Choroid plexus epithelial cell (primary cell): ENCODE measurements around the gene HSD11B1.
A peak's percentile ranks its signal among the peaks of the same experiment; 100 is the strongest.

Source experiments
- DNase-seq: peaks from one replicate; pipeline ENCODE4 v3.0.0-alpha.2; 2010; ENCODE audit warnings: low read depth
- H3K4me3 ChIP-seq: 2 replicates; pipeline ENCODE4 v1.5.1; 2011; ENCODE audit warnings: low read depth, mild to moderate bottlenecking, control low read depth, low read length, moderate library complexity
- CTCF ChIP-seq: conservative IDR thresholded peaks from 2 replicates; pipeline ENCODE4 v1.5.1; 2011; ENCODE audit warnings: low read depth, mild to moderate bottlenecking, control low read depth, inconsistent platforms, low read length, moderate library complexity

HSD11B1 gene

GRCh38 chr1:209703834-209704504 is 677 bp upstream of the HSD11B1 start:
- TF ChIP-seq CTCF, result no peak
- DNase-seq, result no peak
- H3K4me3 ChIP-seq, result no peak overlapping the region

GRCh38 chr1:209705033-209705598 is 470 bp downstream of the HSD11B1 start:
- no peak for TF ChIP-seq CTCF
- DNase-seq, result no peak

GRCh38 chr1:209706622-209707021 is 2.0 kb downstream of the HSD11B1 start:
- no peak for DNase-seq
- no peak overlapping the region for H3K4me3 ChIP-seq
- no peak for TF ChIP-seq CTCF

More at GRCh38 chr1:209705033-209705598, 470 bp downstream of the HSD11B1 start:
- H3K4me3 ChIP-seq, result no peak overlapping the region

GRCh38 chr1:209707308-209707707 is 2.7 kb downstream of the HSD11B1 start:
- H3K4me3 ChIP-seq, result no peak overlapping the region
- TF ChIP-seq CTCF, result no peak

GRCh38 chr1:209708297-209708696 is 3.7 kb downstream of the HSD11B1 start:
- TF ChIP-seq CTCF, result no peak
- no peak for DNase-seq
- no peak overlapping the region for H3K4me3 ChIP-seq

More at GRCh38 chr1:209707308-209707707, 2.7 kb downstream of the HSD11B1 start:
- peak; percentile 15 for DNase-seq

- no peak for TF ChIP-seq CTCF
- DNase-seq, result peak; percentile 18
- H3K4me3 ChIP-seq, result no peak overlapping the region
These were observed 5.4 kb downstream of the HSD11B1 start for GRCh38 chr1:209710093-209710492.

- no peak overlapping the region for H3K4me3 ChIP-seq
- no peak for DNase-seq
- TF ChIP-seq CTCF, result no peak
These were observed 6.2 kb downstream of the HSD11B1 start for GRCh38 chr1:209710847-209711246.
